T follicular helper cell (primary cell): ENCODE measurements around the gene SLC16A10.
"Not testable (repeated sequence)": the region's sequence is repeated elsewhere in the genome, so short reads cannot be mapped to it uniquely, and the experiment has no call there.

ENCODE experiments used
- DNase-seq: peaks from one replicate; pipeline ENCODE4 v3.0.0-alpha.2; 2020; ENCODE audit warnings: low read depth

The SLC16A10 gene

DNA sequence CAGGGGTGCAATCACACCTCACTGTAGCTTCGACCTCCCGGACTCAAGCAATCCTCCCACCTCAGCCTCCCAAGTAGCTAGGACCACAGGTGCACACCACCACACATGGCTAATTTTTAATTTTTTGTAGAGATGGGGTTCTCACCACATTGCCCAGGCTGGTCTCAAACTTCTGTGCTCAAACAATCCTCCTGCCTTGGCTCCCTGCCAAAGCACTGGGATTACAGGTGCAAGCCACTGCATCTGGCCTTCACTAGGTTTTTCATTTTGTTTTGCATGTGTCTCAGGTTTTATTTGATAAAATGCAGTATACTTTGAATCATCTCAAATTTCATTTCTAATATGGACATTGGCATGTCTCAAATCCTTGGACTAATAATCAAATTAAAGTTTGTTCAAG, 98.7 kb downstream of the SLC16A10 start:
- DNase-seq = no peak

DNA sequence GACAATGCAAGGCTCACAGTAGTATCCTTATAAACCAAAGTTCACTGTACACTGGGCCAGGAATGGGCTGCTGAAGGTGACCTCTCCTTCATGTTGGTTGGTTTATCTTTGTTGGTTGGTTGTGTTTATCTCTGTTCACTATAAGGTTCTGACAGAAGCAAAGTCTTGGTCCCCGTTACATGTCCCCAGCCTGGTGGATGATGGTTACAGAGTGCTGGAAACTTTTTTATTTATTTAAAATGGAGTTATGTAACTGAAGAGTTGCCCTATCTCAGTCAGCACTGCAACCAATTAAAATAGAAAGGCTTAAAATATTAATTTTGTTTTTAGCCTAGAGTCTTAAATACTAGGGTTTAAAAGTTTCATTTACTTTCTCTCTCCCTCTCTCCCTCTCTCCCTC, 100.6 kb downstream of the SLC16A10 start:
- no peak for DNase-seq

DNA sequence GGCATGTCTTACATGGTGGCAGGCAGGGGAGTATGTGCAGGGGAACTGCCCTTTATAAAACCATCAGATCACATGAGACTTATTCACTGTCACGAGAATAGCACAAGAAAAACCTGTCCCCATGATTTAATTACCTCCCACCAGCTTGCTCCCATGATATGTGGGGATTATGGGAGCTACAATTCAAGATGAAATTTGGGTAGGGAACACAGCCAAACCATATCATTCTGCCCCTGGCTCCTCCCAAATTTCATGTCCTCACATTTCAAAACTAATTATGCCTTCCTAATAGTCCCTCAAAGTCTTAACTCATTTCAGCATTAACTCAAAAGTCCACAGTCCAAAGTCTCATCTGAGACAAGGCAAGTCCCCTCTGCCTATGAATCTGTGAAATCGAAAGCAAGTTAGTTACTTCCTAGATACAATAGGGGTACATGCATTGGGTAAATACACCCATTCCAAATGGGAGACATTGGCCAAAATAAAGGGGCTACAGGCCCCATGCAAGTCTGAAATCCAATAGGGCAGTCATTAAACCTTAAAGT, 102.4 kb downstream of the SLC16A10 start:
- DNase-seq = not testable (repeated sequence)

DNA sequence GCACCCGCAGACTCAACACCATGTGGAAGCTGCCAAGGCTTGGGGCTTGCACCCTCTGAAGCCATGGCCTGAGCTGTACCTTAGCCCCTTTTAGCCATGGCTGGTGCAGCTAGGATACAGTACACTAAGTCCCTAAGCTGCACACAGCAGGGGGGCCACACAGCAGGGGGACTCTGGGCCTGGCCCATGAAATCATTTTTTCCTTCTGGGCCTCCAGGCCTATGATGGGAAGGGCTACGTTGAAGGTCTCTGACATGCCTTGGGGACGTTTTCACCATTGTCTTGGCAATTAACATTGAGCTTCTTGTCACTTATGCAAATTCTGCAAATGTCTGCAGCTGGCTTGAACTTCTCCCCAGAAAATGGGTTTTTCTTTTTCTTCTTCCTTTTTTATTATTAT, 103.3 kb downstream of the SLC16A10 start:
- no peak for DNase-seq

DNA sequence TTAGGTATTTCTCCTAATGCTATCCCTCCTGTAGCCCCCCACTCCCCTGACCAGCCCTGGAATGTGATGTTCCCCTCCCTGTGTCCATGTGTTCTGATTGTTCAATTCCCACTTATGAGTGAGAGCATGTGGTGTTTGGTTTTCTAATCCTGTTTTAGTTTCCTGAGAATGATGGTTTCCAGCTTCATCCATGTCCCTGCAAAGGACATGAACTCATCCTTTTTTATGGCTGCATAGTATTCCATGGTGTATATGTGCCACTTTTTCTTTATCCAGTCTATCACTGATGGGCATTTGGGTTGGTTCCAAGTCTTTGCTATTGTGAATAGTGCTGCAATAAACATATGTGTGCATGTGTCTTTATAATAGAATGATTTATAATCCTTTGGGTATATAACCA, 103.8 kb downstream of the SLC16A10 start:
- not testable (repeated sequence) for DNase-seq

DNA sequence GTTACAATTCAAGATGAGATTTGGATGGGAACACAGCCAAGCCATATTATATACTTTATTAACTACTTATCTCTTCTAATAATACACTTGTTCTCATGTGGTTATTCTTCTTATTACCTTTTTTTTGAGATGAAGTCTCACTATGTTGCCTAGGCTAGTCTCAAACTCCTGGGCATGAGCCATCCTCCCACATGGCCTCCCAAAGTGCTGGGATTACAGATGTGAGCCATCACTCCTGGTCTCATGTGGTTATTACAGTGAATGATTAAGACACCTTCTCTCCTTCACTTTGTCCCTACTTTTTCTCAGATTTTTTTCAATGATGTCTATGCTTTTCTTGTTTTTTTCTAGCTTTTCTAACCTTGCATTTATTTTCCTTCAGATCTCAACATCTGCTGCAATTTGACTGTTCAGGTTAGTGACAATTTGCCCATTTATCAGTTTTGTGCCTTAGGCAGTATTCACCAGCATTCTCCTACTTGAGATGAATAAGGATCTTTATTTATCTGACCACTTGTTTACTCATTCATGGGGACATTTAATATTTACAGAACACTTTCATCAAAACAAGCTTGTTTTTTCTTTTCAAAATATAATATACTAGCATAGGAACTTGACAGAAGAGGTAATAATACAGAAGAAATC, 105.7 kb downstream of the SLC16A10 start:
- DNase-seq = no peak

DNA sequence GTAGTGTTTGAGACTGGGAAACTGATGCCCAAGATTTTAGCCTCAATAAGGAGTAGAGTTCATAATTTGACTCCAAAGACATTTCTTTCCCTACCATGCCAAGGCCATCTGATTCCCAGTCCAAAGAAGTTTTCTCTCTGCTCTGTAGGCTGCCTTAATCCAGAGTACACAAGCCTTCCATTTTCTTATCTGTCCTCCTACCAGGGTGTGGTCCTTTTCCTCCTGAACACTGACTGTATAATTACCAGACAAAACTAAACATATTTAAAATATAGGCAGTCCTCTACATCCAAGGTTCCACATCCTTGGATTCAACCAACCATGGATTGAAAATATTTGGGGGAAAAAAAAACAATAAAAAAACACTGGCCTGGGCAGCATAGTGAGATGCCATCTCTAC, 108.4 kb downstream of the SLC16A10 start:
- DNase-seq = no peak

DNA sequence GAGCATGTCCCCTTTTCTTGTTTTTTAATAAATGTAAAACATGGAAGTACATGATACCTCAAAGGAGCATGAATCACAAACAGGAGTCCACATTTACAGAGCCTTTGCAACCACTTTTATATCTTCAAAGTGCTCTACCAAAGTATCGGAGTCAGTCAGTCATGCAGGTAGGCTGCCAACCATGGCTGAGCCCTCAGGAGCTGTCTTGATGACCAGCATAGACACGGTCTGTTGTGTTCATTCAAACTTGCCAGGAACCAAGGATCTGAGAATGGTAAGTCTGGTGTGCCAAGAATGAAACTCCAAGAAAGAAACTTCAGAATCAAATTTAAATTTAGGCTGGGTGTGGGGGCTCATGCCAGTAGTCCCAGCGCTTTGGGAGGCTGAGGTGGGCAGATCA, 111.5 kb downstream of the SLC16A10 start:
- DNase-seq = no peak

DNA sequence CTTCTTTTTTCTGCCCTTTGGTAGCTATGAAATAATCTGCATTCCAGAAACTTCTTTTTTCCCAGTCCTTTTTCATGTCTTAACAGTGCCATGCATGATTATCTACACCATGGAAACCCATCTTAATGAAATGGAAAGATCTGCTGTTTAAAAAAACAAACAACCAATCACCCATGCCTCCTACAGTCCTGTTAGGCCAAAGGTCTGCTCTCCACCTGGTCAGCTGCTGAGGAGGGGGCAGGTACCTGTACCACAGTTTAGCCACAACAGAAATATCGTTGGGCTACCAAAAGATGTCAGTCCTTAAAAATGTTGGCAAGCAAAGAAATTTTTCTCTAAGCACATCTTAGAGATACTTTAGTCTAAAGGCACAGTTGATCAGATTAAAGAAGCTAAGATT, 112.6 kb downstream of the SLC16A10 start:
- DNase-seq = no peak

DNA sequence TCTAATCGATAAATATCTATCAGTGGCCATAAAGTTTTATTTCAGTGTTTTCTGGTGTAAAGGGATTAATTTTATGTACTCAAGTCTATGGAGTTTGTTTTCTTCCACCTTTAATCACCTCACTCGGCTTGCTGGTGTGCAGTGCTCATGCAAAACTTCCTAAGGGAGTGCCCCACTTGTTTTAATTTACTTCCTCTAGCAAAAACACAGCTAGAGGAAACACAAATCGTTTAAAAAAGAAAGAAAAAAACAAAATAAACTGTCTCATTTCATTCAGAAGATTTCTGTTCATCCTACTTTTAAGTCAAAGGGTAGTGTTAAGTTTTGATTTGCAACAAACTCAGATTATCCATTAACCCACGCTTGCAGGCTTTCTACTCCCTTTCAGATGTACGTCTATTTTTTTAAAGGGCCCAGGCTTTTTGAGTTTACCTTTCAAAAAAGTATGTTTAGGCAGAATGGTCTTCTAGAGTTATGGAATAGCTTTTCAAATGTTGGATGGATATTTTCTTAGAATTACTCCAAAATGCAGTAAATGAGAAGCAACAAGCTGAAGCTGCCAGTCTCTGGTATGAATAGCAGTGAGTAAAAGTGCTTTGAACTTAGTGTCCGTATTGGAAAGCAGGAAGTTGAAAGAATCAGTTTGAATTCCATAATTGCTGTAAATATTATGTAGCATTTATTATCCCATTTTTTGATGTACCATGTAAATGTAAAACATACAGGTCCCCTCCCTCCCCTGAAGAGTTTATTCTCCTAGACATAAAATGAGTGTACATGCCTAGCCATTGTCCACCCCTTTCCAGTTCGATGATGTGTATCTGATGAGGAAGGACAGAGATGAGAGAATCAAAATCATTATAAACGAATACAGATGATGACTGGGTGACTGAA, 113.3 kb downstream of the SLC16A10 start:
- no peak for DNase-seq

DNA sequence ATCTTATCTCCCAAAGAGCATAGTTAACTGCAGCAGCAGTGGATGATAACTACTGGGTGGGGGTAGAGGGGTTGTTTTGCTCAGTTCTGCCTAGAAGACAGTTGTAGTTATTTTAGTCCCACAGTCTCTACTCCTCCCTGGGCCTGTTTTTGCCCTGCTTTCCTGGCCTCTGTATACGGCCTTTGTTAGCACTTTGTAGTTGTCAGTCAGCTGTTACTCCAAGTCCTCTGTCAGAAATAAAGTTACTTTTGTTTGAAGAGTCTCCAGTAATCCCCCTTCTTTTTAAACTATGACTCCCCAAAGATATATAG, 113.9 kb downstream of the SLC16A10 start:
- no peak for DNase-seq

DNA sequence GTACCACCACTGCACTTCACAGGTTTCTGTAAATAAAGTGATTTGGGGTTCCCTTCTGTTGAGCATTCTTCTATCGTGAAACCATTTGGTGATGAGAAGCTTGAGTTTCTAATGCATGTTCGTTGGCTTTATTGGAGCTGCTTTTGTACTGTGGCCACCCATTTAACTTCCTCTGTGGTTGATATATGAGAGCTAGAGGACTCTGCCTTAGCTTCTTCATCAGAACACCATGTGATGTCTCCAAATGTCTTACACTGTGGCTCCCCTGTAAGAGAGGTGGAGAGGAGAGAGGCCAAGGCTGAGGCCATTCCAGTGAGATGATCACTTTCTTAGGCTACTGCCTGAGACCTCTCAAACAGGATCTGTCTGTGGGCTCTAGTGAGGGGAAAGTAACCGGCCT, 114.5 kb downstream of the SLC16A10 start:
- no peak for DNase-seq

DNA sequence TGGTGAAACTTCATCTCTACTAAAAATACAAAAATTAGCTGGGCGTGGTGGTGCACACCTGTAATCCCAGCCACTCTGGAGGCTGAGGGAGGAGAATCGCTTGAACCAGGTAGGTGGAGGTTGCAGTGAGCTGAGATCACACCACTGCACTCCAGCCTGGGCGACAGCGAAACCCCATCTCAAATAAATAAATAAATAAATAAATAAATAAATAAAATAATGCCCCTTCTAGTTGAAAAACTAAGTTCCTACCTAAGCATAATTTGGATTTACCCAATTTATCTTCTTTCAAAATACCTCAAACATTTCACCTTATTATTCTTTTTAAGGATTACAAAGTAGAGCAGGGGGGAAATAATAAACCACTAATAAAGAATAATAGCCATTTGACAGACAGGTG, 116.2 kb downstream of the SLC16A10 start:
- DNase-seq = not testable (repeated sequence)

DNA sequence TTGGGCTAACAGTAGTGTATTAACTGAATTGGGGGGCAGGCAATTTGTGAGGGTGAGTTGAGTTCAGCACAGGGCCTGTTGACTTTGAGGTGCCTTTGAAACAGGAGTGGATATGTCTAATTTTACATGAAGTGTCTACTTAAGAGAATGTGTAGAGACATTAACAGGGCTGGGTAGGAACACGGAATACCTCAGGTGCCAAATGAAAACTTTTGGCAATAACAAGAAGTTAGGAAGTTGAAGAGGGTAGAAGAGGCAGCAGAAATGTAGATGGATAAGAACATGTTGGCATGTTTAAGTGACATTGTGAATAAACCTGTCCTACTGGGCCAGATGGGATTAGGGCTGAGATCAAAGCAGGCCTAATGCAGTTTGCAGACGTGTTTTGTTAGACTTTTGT, 117.0 kb downstream of the SLC16A10 start:
- DNase-seq = no peak

DNA sequence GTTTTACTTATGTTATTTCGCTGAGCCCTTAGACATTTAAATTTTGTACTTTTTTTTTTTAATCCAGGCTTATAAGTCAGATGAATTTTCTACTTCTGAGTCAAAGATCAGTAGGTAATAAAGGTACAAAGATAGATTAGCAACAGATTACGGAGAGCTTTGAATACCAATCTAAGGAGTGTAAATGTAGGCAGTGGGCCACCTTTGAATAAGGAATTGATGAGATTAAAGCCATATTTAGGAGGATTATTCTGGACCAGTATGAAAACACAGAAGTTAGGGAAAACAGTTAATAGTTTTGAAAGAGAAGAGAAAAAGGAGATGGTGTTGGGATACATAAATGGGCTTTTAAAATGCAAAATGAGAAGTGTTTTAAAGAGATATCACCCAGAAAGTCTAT, 117.6 kb downstream of the SLC16A10 start:
- no peak for DNase-seq

DNA sequence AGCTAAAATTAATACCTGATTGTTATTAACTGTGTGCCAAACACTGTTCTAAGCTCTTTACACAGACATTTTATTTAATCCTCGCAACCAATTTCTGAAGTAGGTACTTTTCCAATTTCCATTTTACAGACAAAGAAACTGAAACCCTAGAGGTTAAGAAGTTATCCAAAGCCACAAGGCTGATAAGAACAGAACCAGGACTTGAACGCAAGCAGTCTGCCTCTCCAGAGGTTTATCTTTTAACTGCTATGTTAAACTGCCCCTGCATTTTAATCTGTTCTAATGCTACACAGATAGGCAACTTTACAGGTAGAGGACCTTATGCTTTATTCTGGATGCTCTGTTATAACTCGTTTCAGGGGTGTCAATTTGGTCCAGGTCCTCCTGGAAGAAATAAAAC, 118.2 kb downstream of the SLC16A10 start:
- no peak for DNase-seq

DNA sequence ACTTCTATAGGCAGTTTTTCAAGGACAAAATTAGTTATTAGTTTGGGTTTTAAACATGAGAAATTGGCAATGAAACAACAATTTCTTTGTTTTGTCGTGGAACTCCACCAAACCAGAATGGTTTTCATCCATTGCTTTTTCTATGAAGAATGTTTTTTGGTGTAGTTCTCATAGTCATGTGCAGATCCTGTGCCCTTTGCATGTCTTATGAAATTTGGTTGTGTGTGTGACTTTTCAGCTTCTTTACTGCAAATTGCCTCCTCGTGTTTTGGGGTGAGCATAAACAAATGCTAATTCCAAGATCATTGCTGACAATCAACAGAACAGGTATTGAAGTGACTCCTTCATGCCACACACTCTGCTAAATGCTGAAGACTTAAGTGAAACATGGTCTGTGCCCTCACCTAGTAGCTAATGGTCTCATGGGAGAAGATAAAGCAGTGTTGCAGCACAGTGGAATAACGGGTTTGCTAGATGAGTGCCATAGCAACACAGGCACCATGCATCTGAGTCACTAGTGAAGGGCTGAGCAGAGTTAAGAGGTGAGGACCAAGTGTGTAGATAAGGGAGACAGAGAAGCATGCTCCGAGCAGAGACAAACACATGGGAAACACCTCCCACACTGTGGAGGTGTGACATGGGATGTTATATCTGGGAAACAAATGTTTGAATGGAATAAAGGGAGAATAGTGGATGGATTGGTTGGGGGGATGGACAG, 120.0 kb downstream of the SLC16A10 start:
- DNase-seq = no peak

DNA sequence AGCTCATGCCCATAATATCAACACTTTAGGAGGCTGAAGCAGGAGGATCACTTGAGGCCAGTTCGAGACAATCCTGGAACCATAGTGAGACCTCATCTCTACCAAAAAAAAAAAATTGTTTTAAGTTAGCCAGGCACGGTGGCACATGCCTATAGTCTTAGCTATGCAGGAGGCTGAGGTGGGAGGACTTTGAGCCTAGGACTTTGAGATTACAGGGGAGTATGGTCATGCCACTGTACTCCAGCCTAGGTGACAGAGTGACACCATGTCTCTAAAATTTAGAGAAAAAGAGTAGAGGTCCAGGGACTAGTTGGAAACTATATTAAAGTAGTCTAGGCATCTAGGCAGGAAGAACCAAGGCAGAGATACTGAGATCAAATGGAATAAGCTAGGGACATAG, 121.6 kb downstream of the SLC16A10 start:
- DNase-seq = no peak

DNA sequence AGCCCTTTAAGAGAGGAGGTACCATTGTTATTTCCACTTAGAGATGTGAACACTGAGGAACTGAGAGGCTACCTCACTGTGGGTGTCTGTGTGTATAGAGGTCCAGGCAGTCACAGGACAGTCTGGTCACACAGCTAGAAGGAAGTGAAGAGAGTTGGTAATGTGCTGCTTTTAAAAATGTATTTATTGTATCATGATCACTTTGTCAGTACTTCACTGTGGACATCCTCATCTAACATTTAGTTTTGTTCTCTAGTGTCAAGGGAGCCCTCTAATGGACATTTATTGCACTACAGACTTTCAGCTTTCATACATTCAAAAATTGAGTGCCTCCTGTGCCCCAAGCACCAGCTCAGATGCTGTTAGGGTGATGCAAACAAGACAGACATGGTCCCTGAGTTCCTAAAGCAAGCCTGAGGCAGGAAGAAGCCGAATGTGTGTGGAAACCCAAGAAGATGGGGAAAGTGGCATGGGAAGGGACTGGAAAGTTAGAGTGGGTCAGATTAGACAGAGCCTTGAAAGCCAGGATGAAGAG, 123.0 kb downstream of the SLC16A10 start:
- DNase-seq = no peak

DNA sequence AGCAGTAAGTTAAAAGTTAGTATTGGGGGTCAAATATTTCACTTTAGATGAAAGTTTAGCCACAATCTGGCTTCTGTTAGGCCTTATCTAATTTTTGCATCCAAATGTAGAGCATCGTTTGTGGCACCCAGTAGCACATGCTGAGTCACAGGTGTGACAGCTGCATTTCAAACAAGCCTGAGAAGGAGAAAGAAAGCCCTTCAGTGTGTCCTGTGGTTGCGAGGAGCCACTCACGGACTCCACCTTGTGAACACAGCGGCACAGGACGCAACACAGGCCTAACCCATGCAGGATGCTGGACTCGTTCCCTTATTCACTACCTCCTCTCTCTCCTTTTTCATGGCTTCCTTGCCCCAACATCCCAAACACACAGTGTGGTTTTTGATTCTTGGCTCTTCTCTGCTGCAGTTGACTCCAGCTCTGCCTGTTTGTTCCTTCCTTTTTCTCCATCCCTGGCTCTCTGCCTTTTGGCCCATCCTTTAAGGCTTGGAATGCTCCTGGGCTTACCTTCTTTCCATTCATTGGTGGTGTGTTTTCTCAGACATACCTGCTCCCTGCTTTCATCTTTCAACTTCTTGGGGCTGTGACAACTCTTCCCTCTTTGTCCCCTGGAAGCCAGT, 124.2 kb downstream of the SLC16A10 start:
- no peak for DNase-seq

DNA sequence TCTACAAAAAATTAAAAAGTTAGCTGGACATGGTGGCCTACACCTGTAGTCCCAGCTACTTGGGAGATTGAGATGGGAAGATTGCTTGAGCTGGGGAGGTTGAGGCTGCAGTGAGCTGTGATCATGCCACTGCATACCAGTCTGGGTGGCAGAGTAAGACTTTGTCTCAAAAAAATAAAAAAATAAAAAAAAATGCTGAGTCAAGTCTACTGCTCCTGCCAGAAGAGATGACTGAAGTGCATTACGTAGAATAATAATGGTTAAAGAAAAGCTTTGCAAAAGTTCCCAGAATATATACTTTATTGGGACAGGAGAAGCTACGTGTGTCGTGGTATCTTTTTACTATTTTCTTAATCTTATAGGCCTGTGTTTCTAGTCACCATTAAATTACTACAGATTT, 125.3 kb downstream of the SLC16A10 start:
- DNase-seq = no peak

DNA sequence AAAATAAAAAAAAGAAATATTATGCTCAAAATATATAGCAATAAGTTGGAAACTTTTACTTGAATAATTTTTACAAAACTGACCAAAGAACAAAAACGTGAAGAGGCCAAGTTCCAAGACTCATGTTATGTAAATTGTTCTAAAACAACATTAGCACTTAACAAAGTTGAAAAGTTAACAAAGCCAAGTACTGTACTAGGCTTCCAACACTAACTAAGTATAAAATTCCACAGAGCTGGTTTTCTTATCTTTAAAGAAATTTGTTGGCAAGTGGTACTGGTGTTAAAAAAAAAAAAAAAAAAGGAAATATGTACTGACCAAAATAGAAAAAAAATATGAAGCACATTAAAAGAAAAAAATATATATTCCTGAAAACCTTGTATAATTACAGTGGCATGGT, 127.8 kb downstream of the SLC16A10 start:
- DNase-seq = no peak
